Psoas muscle (tissue), 8 donors: Measurements from ENCODE around the gene SRRM4. TPM values are rescaled to one million over a fixed set of nuclear protein-coding genes. Genes with fewer than 3 reads are reported as not detected.

ENCODE experiments used
- ATAC-seq, 4 donors: fragments of 200-7000 bp; cut with Tn5 transposase; one replicate each; pipeline ENCODE4 v1.9.1; 2020; ENCODE audit warnings: moderate library complexity in 3 of 4, mild to moderate bottlenecking in 2 of 4
- DNase-seq, 2 donors: peaks; one replicate each; pipeline ENCODE4 v3.0.0-alpha.2; 2020
- H3K27ac ChIP-seq: fragments of 200-600 bp; one replicate; pipeline ENCODE4 v1.8.0; 2022
- H3K27me3 ChIP-seq, 3 donors: fragments of 200-600 bp in 1 of 3; one replicate each; pipeline versions ENCODE4 v1.6.1 to v1.8.0; 2013 to 2022; ENCODE audit warnings: low read length in 2 of 3, mild to moderate bottlenecking in 2 of 3, moderate library complexity in 1 of 3; ENCODE audit not compliant: insufficient read depth in 3 of 3
- H3K36me3 ChIP-seq, 2 donors: fragments of 200-600 bp in 1 of 2; one replicate each; pipeline versions ENCODE4 v1.6.1 to v1.8.0; 2013 to 2022; ENCODE audit warnings: low read depth in 1 of 2, mild to moderate bottlenecking in 1 of 2, moderate library complexity in 1 of 2; ENCODE audit not compliant: insufficient read depth in 1 of 2
- H3K4me1 ChIP-seq: fragments of 200-600 bp; one replicate; pipeline ENCODE4 v1.8.0; 2022
- H3K4me3 ChIP-seq: fragments of 200-600 bp; one replicate; pipeline ENCODE4 v1.8.0; 2022; ENCODE audit warnings: mild to moderate bottlenecking
- H3K9me3 ChIP-seq: fragments of 200-600 bp; one replicate; pipeline ENCODE4 v1.8.0; 2022
- CTCF ChIP-seq: fragments of 200-600 bp; IDR thresholded peaks from one replicate; pipeline ENCODE4 v1.8.0; 2022; ENCODE audit warnings: antibody characterized with exemption
- WGBS, 3 donors: extraction: QIAGEN DNeasy Blood & Tissue Kit; methylation state at CpG; one replicate each; pipeline versions ENCODE4 v1.1.6 to v1.1.7; 2013; 5-methylcytosine and 5-hydroxymethylcytosine counted together
- intact Hi-C, 2 donors: fragments of 100-400 bp; cut with DNase I; formaldehyde crosslinking; loops; one replicate each; pipeline versions ENCODE4 v1.11.0 to v1.14.2; 2022
- polyA plus RNA-seq, 3 donors: library from polyadenylated mRNA; stranded (reverse); fragments of 200-250 nt; gene quantifications; one replicate each; pipeline ENCODE4 v1.2.3, GENCODE V29; 2013
- total RNA-seq, 4 donors: library from RNA; stranded (reverse); fragmentation: NEBNext Ultra II Directional in 2 of 4; extraction: Animal tissue kit (Norgen Biotek cat#: 25700) in 2 of 4; gene quantifications; one replicate each; pipeline versions ENCODE4 v1.2.1 to v1.2.4, GENCODE V29; 2021 to 2023
- donor health status: healthy with polysubstance abuse.
- donor health status: DM: no; HTN: no; CAD: no; lungs with moderate emphysema.
- donor health status: Bipolar disorder and iron deficiency.
- donor health status: healthy.
- donor health status: DM: yes; HTN: yes; CAD: no.
- donor health status: DM: no; HTN: no; CAD: no.
- donor health status: DM: no; HTN: no; CAD: no.
- donor health status: DM: yes; HTN: yes; CAD: no.

Gene SRRM4
- total and polyA plus RNA-seq, 7 donors: 0.01 to 0.19 (median 0.09) TPM

- peaks cover 0 to 9% (median 8%) of the 10 kb centered on the region in 3 donors for H3K27me3 ChIP-seq
- intact Hi-C loops: loop anchor here in 1 of 2 donors (10.0 kb wide), 1 partner anchor 442 kb away; no protein-coding TSS in a partner anchor
- WGBS, 3 donors: 83 to 94% (median 85%) methylated on average over 2 of the region's 2 CpGs
These were observed 8.4 kb upstream of the SRRM4 start for GRCh38 chr12:118972982-118973381.

GRCh38 chr12:118979763-118980406 is 1.5 kb upstream of the SRRM4 start:
- DNase-seq: no peak
- WGBS, 3 donors: 2 to 3% (median 2%) methylated on average over 17 of the region's 17 CpGs
- no peaks in the 10 kb centered on the region for H3K4me1 ChIP-seq
- H3K9me3 ChIP-seq: no peaks in the 10 kb centered on the region
- intact Hi-C loops: loop anchor here (2.0 to 10.0 kb wide), 2 partner anchors 435 kb away; no protein-coding TSS in a partner anchor
- H3K4me3 ChIP-seq: no peak overlapping the region
- no peak overlapping the region for H3K27ac ChIP-seq
- ATAC-seq: peak in 3 of 4 donors; percentile 42 to 56 (median 53)
- no peaks in the 10 kb centered on the region for H3K36me3 ChIP-seq
- H3K27me3 ChIP-seq: peaks cover 4 to 68% (median 19%) of the 10 kb centered on the region in 3 donors
- peak; percentile 61 for TF ChIP-seq CTCF

More at GRCh38 chr12:118972982-118973381, 8.4 kb upstream of the SRRM4 start:
- Histone ChIP-seq H3K9me3 (no peaks in the 10 kb centered on the region), H3K4me1 (no peaks in the 10 kb centered on the region), H3K36me3 (no peaks in the 10 kb centered on the region), H3K27ac (no peak overlapping the region), H3K4me3 (no peak overlapping the region)
- ATAC-seq: no peak
- DNase-seq: no peak
- no peak for TF ChIP-seq CTCF

- peaks cover 4 to 71% (median 19%) of the 10 kb centered on the region in 3 donors for H3K27me3 ChIP-seq
These were observed 830 bp upstream of the SRRM4 start for GRCh38 chr12:118980407-118981014.

GRCh38 chr12:118982302-118982701 is 961 bp downstream of the SRRM4 start:
- Histone ChIP-seq H3K36me3 (no peaks in the 10 kb centered on the region), H3K4me1 (no peaks in the 10 kb centered on the region), H3K27me3 (peaks cover 0 to 72% (median 19%) of the 10 kb centered on the region in 3 donors), H3K27ac (no peak overlapping the region), H3K4me3 (no peak overlapping the region), H3K9me3 (no peaks in the 10 kb centered on the region)
- no peak for ATAC-seq
- 6 to 8% (median 8%) methylated on average over 8 of the region's 8 CpGs for WGBS, 3 donors
- no peak for DNase-seq
- no peak for TF ChIP-seq CTCF
- intact Hi-C loops: no loop called here

More at GRCh38 chr12:118980407-118981014, 830 bp upstream of the SRRM4 start:
- 0 to 2% (median 1%) methylated on average over 26 to 29 of the region's 29 CpGs for WGBS, 3 donors
- Histone ChIP-seq H3K4me1 (no peaks in the 10 kb centered on the region), H3K9me3 (no peaks in the 10 kb centered on the region), H3K4me3 (no peak overlapping the region), H3K27ac (no peak overlapping the region), H3K36me3 (no peaks in the 10 kb centered on the region)
- no peak for ATAC-seq
- intact Hi-C loops: no loop called here
- no peak for TF ChIP-seq CTCF
- no peak for DNase-seq
